DOHH2 (cell line): Measurements from ENCODE around the gene KIR2DL4.
"Not testable (repeated sequence)": the region's sequence is repeated elsewhere in the genome, so short reads cannot be mapped to it uniquely, and the experiment has no call there.

ENCODE experiments used
- H3F3A ChIP-seq: fragments of 200-600 bp; sonication (generic), shearing (Covaris generic); 2 replicates; pipeline ENCODE4 v1.6.0; 2016; ENCODE audit warnings: antibody characterized with exemption, mild to moderate bottlenecking; ENCODE audit not compliant: control insufficient read depth, insufficient read depth
- H3K27ac ChIP-seq: fragments of 200-600 bp; sonication (generic); 2 replicates; pipeline ENCODE4 v1.5.1; 2014; ENCODE audit warnings: low read depth, mild to moderate bottlenecking, low read length, moderate library complexity
- H3K27me3 ChIP-seq: fragments of 200-600 bp; sonication (generic); 2 replicates; pipeline ENCODE4 v1.6.1; 2014; ENCODE audit warnings: mild to moderate bottlenecking, low read length, mixed read lengths; ENCODE audit not compliant: control insufficient read depth
- H3K36me3 ChIP-seq: fragments of 200-600 bp; sonication (generic); 2 replicates; pipeline ENCODE4 v1.6.1; 2014; ENCODE audit warnings: mild to moderate bottlenecking, low read length, moderate library complexity, mixed read lengths; ENCODE audit not compliant: control insufficient read depth
- H3K4me1 ChIP-seq: fragments of 200-600 bp; sonication (generic); 2 replicates; pipeline ENCODE4 v1.6.1; 2014; ENCODE audit warnings: mild to moderate bottlenecking, low read length, mixed read lengths; ENCODE audit not compliant: control insufficient read depth
- H3K4me2 ChIP-seq: fragments of 200-600 bp; sonication (generic); 2 replicates; pipeline ENCODE4 v1.6.0; 2014; ENCODE audit warnings: mild to moderate bottlenecking, low read length, moderate library complexity
- H3K4me3 ChIP-seq: fragments of 200-600 bp; sonication (generic); 2 replicates; pipeline ENCODE4 v1.5.1; 2014; ENCODE audit warnings: mild to moderate bottlenecking, low read length, mixed read lengths
- H3K79me2 ChIP-seq: fragments of 200-600 bp; sonication (generic); 2 replicates; pipeline ENCODE4 v1.6.1; 2014; ENCODE audit warnings: mild to moderate bottlenecking, low read length, mixed read lengths; ENCODE audit not compliant: control insufficient read depth
- H3K9me2 ChIP-seq: fragments of 200-600 bp; sonication (generic); replicated peaks from 2 replicates; pipeline ENCODE4 v1.6.1; 2014; ENCODE audit warnings: mild to moderate bottlenecking, low read length, mixed read lengths; ENCODE audit not compliant: control insufficient read depth
- H3K9me3 ChIP-seq: fragments of 200-600 bp; sonication (generic); 2 replicates; pipeline ENCODE4 v1.6.1; 2014; ENCODE audit warnings: antibody characterized with exemption, low read length, mixed read lengths; ENCODE audit not compliant: control insufficient read depth, insufficient read depth
- H4K20me1 ChIP-seq: fragments of 200-600 bp; sonication (generic); 2 replicates; pipeline ENCODE4 v1.6.0; 2014; ENCODE audit warnings: low read depth, mild to moderate bottlenecking, antibody characterized with exemption, low read length, moderate library complexity; ENCODE audit not compliant: control insufficient read depth, insufficient read depth

KIR2DL4 gene

GRCh38 chr19:54859421-54859820 lies 56.0 kb downstream of the KIR2DL4 start:
- not testable (repeated sequence) for H3K9me2 ChIP-seq, H4K20me1 ChIP-seq, H3K27me3 ChIP-seq, H3K79me2 ChIP-seq, H3K4me3 ChIP-seq, H3K4me2 ChIP-seq, H3K27ac ChIP-seq, H3K9me3 ChIP-seq, H3K36me3 ChIP-seq, H3F3A ChIP-seq
- peaks cover 27% of the 10 kb centered on the region for H3K4me1 ChIP-seq

- H3K9me3 ChIP-seq, H3K9me2 ChIP-seq, H3K27ac ChIP-seq, H3F3A ChIP-seq, H3K79me2 ChIP-seq, H3K4me3 ChIP-seq, H3K36me3 ChIP-seq, H4K20me1 ChIP-seq, H3K27me3 ChIP-seq, H3K4me2 ChIP-seq: not testable (repeated sequence)
- peaks cover 51% of the 10 kb centered on the region for H3K4me1 ChIP-seq
Measured at GRCh38 chr19:54863459-54863858, 60.0 kb downstream of the KIR2DL4 start.
